GM18861 (cell line): ENCODE data around the gene PLCH1.
"Not testable (repeated sequence)": the region's sequence is repeated elsewhere in the genome, so short reads cannot be mapped to it uniquely, and the experiment has no call there.

Source experiments
- ATAC-seq: cut with Tn5 transposase; IDR thresholded peaks from one replicate; pipeline ENCODE4 v1.9.1; 2021; ENCODE audit not compliant: unreplicated experiment

The PLCH1 gene

GRCh38 chr3:155424323-155424710, 320.6 kb downstream of the PLCH1 start:
- ATAC-seq = no peak

- no peak for ATAC-seq
Observed at GRCh38 chr3:155423526-155424322, 321.1 kb downstream of the PLCH1 start.

- ATAC-seq = no peak
Observed at GRCh38 chr3:155420881-155421486, 323.9 kb downstream of the PLCH1 start.

GRCh38 chr3:155420406-155420805, 324.5 kb downstream of the PLCH1 start:
- ATAC-seq = no peak

GRCh38 chr3:155418407-155418806, 326.5 kb downstream of the PLCH1 start:
- no peak for ATAC-seq

- no peak for ATAC-seq
Observed at GRCh38 chr3:155417119-155417517, 327.8 kb downstream of the PLCH1 start.

GRCh38 chr3:155416500-155417118, 328.3 kb downstream of the PLCH1 start:
- ATAC-seq = no peak

- ATAC-seq = no peak
Observed at GRCh38 chr3:155412904-155413303, 332.0 kb downstream of the PLCH1 start.

GRCh38 chr3:155411500-155412223, 333.2 kb downstream of the PLCH1 start:
- ATAC-seq = peak; percentile 50

- ATAC-seq = no peak
Observed at GRCh38 chr3:155409336-155409735, 335.5 kb downstream of the PLCH1 start.

GRCh38 chr3:155407971-155408370, 336.9 kb downstream of the PLCH1 start:
- ATAC-seq = no peak

- ATAC-seq = no peak
Observed at GRCh38 chr3:155407331-155407730, 337.5 kb downstream of the PLCH1 start.

- no peak for ATAC-seq
Observed at GRCh38 chr3:155404486-155404885, 340.4 kb downstream of the PLCH1 start.

- no peak for ATAC-seq
Observed at GRCh38 chr3:155402656-155403055, 342.2 kb downstream of the PLCH1 start.

GRCh38 chr3:155398046-155398445, 346.8 kb downstream of the PLCH1 start:
- no peak for ATAC-seq

- not testable (repeated sequence) for ATAC-seq
Observed at GRCh38 chr3:155394896-155395295, 350.0 kb downstream of the PLCH1 start.

GRCh38 chr3:155394240-155394639, 350.6 kb downstream of the PLCH1 start:
- no peak for ATAC-seq

- ATAC-seq = no peak
Observed at GRCh38 chr3:155393316-155393715, 351.6 kb downstream of the PLCH1 start.

GRCh38 chr3:155392138-155392537, 352.7 kb downstream of the PLCH1 start:
- no peak for ATAC-seq

GRCh38 chr3:155391551-155391958, 353.3 kb downstream of the PLCH1 start:
- no peak for ATAC-seq

- no peak for ATAC-seq
Observed at GRCh38 chr3:155391104-155391503, 353.8 kb downstream of the PLCH1 start.
